GM12878 (cell line): ENCODE measurements around the gene MYO3B. TPM values are rescaled to one million over a fixed set of nuclear protein-coding genes. Genes with fewer than 3 reads are reported as not detected.
A peak's percentile ranks its signal among the peaks of the same experiment; 100 is the strongest.

Experiments used
- ATAC-seq: fragments of 200-7000 bp; cut with Tn5 transposase; 3 replicates; pipeline ENCODE4 v1.9.1; 2020; ENCODE audit warnings: mild to moderate bottlenecking, moderate library complexity
- BruUV-seq: library from RNA; stranded (reverse); fragments of 400-500 nt; replicated peaks from 2 replicates; lab custom pipeline; 2021; lab: Mats Ljungman, UMichigan
- CTCF ChIA-PET: fragments of 300-600 bp; sonication (Branson Sonifier 250); formaldehyde crosslinking; extraction: SDS; loops from one replicate; lab custom pipeline; 2021; ENCODE audit warnings: inconsistent platforms; lab: Yijun Ruan, JAX
- POLR2A ChIA-PET: fragments of 350-600 bp; formaldehyde crosslinking; extraction: SDS; loops from one replicate; lab custom pipeline; 2021; ENCODE audit warnings: inconsistent platforms; lab: Charles Lee
- RAD21 ChIA-PET: fragments of 300-600 bp; sonication (Branson Sonifier 250); formaldehyde crosslinking; loops from one replicate; lab custom pipeline; 2023; ENCODE audit warnings: antibody characterized with exemption; ENCODE audit not compliant: unreplicated experiment; lab: Charles Lee
- SMC1A ChIA-PET: fragments of 300-600 bp; sonication (Branson Sonifier 250); formaldehyde crosslinking; loops from one replicate; lab custom pipeline; 2023; ENCODE audit not compliant: unreplicated experiment, uncharacterized antibody; lab: Charles Lee
- DNase-seq: peaks from one replicate; pipeline ENCODE4 v3.0.0-alpha.2; 2011; ENCODE audit warnings: low read depth, low spot score
- FAIRE-seq: peaks from 3 replicates; lab custom pipeline; 2011; peaks lifted over from hg19 to GRCh38; lab: Jason Lieb, UNC
- H2AFZ ChIP-seq: 2 replicates; pipeline ENCODE4 v1.6.0; 2011; ENCODE audit warnings: low read depth, low read length, control low read depth; ENCODE audit not compliant: control insufficient read depth
- H3K27ac ChIP-seq: 2 replicates; pipeline ENCODE4 v1.5.1; 2011; ENCODE audit warnings: control low read depth; ENCODE audit not compliant: control insufficient read depth, insufficient read depth
- H3K27me3 ChIP-seq, 2 experiments: replicated peaks in 1 of 2; 2 replicates each; pipeline versions ENCODE4 v1.6.0 to v1.6.1; 2011; ENCODE audit warnings: low read length in 1 of 2; ENCODE audit not compliant: control insufficient read depth in 2 of 2, insufficient read depth in 2 of 2
- H3K36me3 ChIP-seq, 2 experiments: 2 replicates each; pipeline ENCODE4 v1.5.1; 2011; ENCODE audit warnings: low read length in 1 of 2; ENCODE audit not compliant: control insufficient read depth in 2 of 2, insufficient read depth in 2 of 2
- H3K4me1 ChIP-seq: 2 replicates; pipeline ENCODE4 v1.6.1; 2011; ENCODE audit warnings: mild to moderate bottlenecking, low read length, moderate library complexity, mixed read lengths; ENCODE audit not compliant: control insufficient read depth, insufficient read depth
- H3K4me2 ChIP-seq: 2 replicates; pipeline ENCODE4 v1.6.0; 2011; ENCODE audit warnings: control low read depth; ENCODE audit not compliant: control insufficient read depth, insufficient read depth
- H3K4me3 ChIP-seq: fragments of 200-600 bp; sonication (generic); 2 replicates; pipeline ENCODE4 v1.5.1; 2016
- H3K79me2 ChIP-seq: 2 replicates; pipeline ENCODE4 v1.6.0; 2011; ENCODE audit warnings: low read length; ENCODE audit not compliant: control insufficient read depth, insufficient read depth
- H3K9ac ChIP-seq: 2 replicates; pipeline ENCODE4 v1.8.0; 2011; ENCODE audit warnings: low read length, control low read depth, mixed read lengths; ENCODE audit not compliant: control insufficient read depth, insufficient read depth
- H3K9me3 ChIP-seq: replicated peaks from 3 replicates; pipeline ENCODE4 v1.5.1; 2011; ENCODE audit warnings: mild to moderate bottlenecking, low read length; ENCODE audit not compliant: control insufficient read depth, insufficient read depth
- H4K20me1 ChIP-seq: 2 replicates; pipeline ENCODE4 v1.6.0; 2011; ENCODE audit not compliant: control insufficient read depth, insufficient read depth
- EP300 ChIP-seq, 2 experiments: fragments of 150-350 bp in 1 of 2; IDR thresholded peaks; 2 replicates each; pipeline ENCODE4 v1.6.1; 2011 to 2012; ENCODE audit warnings: low read depth in 2 of 2, low read length in 2 of 2, borderline replicate concordance in 1 of 2, improper control_type of control experiment in 1 of 2, inconsistent platforms in 1 of 2; ENCODE audit not compliant: control insufficient read depth in 1 of 2
- FOXM1 ChIP-seq: IDR thresholded peaks from 2 replicates; pipeline ENCODE4 v1.6.1; 2012; ENCODE audit warnings: low read depth, mild to moderate bottlenecking, inconsistent platforms, low read length, moderate library complexity
- POLR2AphosphoS2 ChIP-seq: IDR thresholded peaks from 2 replicates; pipeline ENCODE4 v1.6.1; 2011; ENCODE audit warnings: low read depth, mild to moderate bottlenecking, low read length, improper control_type of control experiment, moderate library complexity
- SMC3 ChIP-seq: IDR thresholded peaks from 2 replicates; pipeline ENCODE4 v1.6.1; 2011; ENCODE audit warnings: low read length, improper control_type of control experiment, borderline replicate concordance
- SREBF1 ChIP-seq: IDR thresholded peaks from 2 replicates; pipeline ENCODE4 v1.6.1; 2012; ENCODE audit warnings: mild to moderate bottlenecking, low read length
- SRF ChIP-seq, 2 experiments: IDR thresholded peaks; 2 replicates each; pipeline ENCODE4 v1.6.1; 2011; ENCODE audit warnings: low read depth in 2 of 2, low read length in 2 of 2, mild to moderate bottlenecking in 1 of 2, moderate library complexity in 1 of 2
- TAF1 ChIP-seq: IDR thresholded peaks from 2 replicates; pipeline ENCODE4 v1.6.1; 2011; ENCODE audit warnings: mild to moderate bottlenecking, low read depth, low read length, borderline replicate concordance
- ZNF384 ChIP-seq: IDR thresholded peaks from 2 replicates; pipeline ENCODE4 v1.6.1; 2012; ENCODE audit warnings: low read depth, mild to moderate bottlenecking, low read length, improper control_type of control experiment, borderline replicate concordance
- ZNF622 ChIP-seq: fragments of 450-650 bp; IDR thresholded peaks from 2 replicates; pipeline ENCODE4 v1.6.1; 2017; ENCODE audit warnings: mild to moderate bottlenecking, inconsistent platforms
- WGBS: methylation state at CpG from one replicate; pipeline ENCODE4 v1.1.6; 2016; ENCODE audit warnings: low lambda C conversion rate; ENCODE audit not compliant: insufficient replicate concordance, insufficient coverage; ENCODE audit errors: missing lambda C conversion rate; 5-methylcytosine and 5-hydroxymethylcytosine counted together
- in situ Hi-C: fragments of 300-500 bp; cut with MboI; formaldehyde crosslinking; loops from 9 replicates; pipeline ENCODE4 v1.14.3; 2018; ENCODE audit warnings: mixed read lengths
- intact Hi-C: fragments of 100-400 bp; cut with micrococcal nuclease; formaldehyde crosslinking; loops from one replicate; pipeline ENCODE4 v1.14.2; 2022; ENCODE audit not compliant: unreplicated experiment
- polyA plus RNA-seq, 11 experiments: library from polyadenylated mRNA; depleted of rRNA in 4 of 11; unstranded in 6 of 11; stranded (reverse) in 5 of 11; fragments of >200 nt; fragmentation: Nextera tagmentation in 4 of 11; fragmentation: Illumina TruSeq in 1 of 11; extraction: Ambion mirVana in 4 of 11; extraction: Trizol in 1 of 11; gene quantifications; 1 replicate in 1 of 11; 2 replicates in 10 of 11; pipeline versions ENCODE4 v1.2.1 to v1.2.3, GENCODE V29; 2011 to 2016; ENCODE audit warnings: inconsistent platforms in 2 of 11, missing spikeins in 2 of 11, low read depth in 1 of 11
- total RNA-seq, 4 experiments: library from RNA; depleted of rRNA in 3 of 4; stranded (reverse); fragments of >200 nt in 3 of 4; fragmentation: Illumina TruSeq in 1 of 4; extraction: Trizol in 1 of 4; gene quantifications; 2 replicates each; pipeline versions ENCODE4 v1.2.1 to v1.2.3, GENCODE V29; 2013 to 2021
- TF ChIP-seq, protein P1 (sequence below): IDR thresholded peaks from 2 replicates; pipeline ENCODE4 v1.6.1; 2012; ENCODE audit warnings: low read depth, low read length, improper control_type of control experiment

The MYO3B gene
- total and polyA plus RNA-seq, 10 of the 15 experiments (the other 5 are each of a cell fraction or from before 2014, with no cell fraction given) = 1.1 to 7.1 (median 2.1) TPM

- 36% methylated on average over 2 of the region's 2 CpGs for WGBS
- Histone ChIP-seq H4K20me1 (no peaks in the 10 kb centered on the region), H2AFZ (no peak overlapping the region), H3K4me3 (no peak overlapping the region), H3K9ac (no peak overlapping the region), H3K4me2 (no peak overlapping the region), H3K36me3 (no peaks in the 10 kb centered on the region; a peak in 1 of 4 replicates), H3K79me2 (no peaks in the 10 kb centered on the region), H3K27ac (no peak overlapping the region), H3K4me1 (no peaks in the 10 kb centered on the region), H3K9me3 (no peaks in the 10 kb centered on the region), H3K27me3 (no peaks in the 10 kb centered on the region)
- intact Hi-C loops (no loop called here), in situ Hi-C loops (no loop called here)
- ChIA-PET SMC1A (interaction anchor here (0.6 to 3.3 kb wide), 8 partner anchors 12 to 235 kb away, joined by 3 to 14 read pairs (median 4); no protein-coding TSS in a partner anchor), POLR2A (interaction anchor here (0.7 kb wide), 1 partner anchor 1865 kb away, joined by 4 read pairs; no protein-coding TSS in a partner anchor), CTCF (interaction anchor here (0.7 to 3.2 kb wide), 7 partner anchors 9 to 575 kb away, joined by 3 to 13 read pairs (median 4); partner anchors contain the start of gene GAD1), RAD21 (interaction anchor here (1.3 to 2.5 kb wide), 3 partner anchors 11 to 67 kb away, joined by 3 to 10 read pairs (median 3); no protein-coding TSS in a partner anchor)
- BruUV-seq = no TSS peak
- no peak for DNase-seq
- ATAC-seq = no peak
- TF ChIP-seq TAF1 (no peak), SREBF1 (no peak)
- FAIRE-seq = no peak
Measured at GRCh38 chr2:170241756-170242155, 63.8 kb downstream of the MYO3B start.

- in situ Hi-C loops (no loop called here), intact Hi-C loops (no loop called here)
- POLR2A ChIA-PET = no interaction called here
- Histone ChIP-seq H3K79me2 (no peaks in the 10 kb centered on the region), H3K4me1 (no peaks in the 10 kb centered on the region), H3K9ac (no peak overlapping the region), H3K36me3 (no peaks in the 10 kb centered on the region; a peak in 1 of 4 replicates), H2AFZ (no peak overlapping the region), H3K9me3 (no peaks in the 10 kb centered on the region), H4K20me1 (no peaks in the 10 kb centered on the region), H3K4me2 (no peak overlapping the region), H3K27ac (no peak overlapping the region), H3K4me3 (no peak overlapping the region), H3K27me3 (no peaks in the 10 kb centered on the region)
- SMC1A ChIA-PET = interaction anchor here (0.8 to 2.9 kb wide), 8 partner anchors 9 to 97 kb away, joined by 3 to 9 read pairs (median 3); no protein-coding TSS in a partner anchor
- DNase-seq (no peak), FAIRE-seq (peak; percentile 18), ATAC-seq (no peak)
- RAD21 ChIA-PET = interaction anchor here (1.1 kb wide), 1 partner anchor 165 kb away, joined by 5 read pairs; no protein-coding TSS in a partner anchor
- no TSS peak for BruUV-seq
- TF ChIP-seq ZNF384 (no peak), POLR2AphosphoS2 (no peak), SRF (IDR thresholded peaks at IDR 0.05; ENCODE audit: low read depth in 2 of 2, low read length in 2 of 2) (no peak), FOXM1 (no peak), SMC3 (no peak), ZNF622 (no peak), EP300 (IDR thresholded peaks at IDR 0.05; ENCODE audit: borderline replicate concordance in 1 of 2, control insufficient read depth in 1 of 2, low read depth in 2 of 2, low read length in 2 of 2) (no peak)
- TF ChIP-seq, protein P1, sequence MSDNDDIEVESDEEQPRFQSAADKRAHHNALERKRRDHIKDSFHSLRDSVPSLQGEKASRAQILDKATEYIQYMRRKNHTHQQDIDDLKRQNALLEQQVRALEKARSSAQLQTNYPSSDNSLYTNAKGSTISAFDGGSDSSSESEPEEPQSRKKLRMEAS = no peak
- CTCF ChIA-PET = interaction anchor here (0.6 to 2.1 kb wide), 8 partner anchors 10 to 569 kb away, joined by 3 to 8 read pairs (median 4); no protein-coding TSS in a partner anchor
- WGBS = 22% methylated on average over 2 of the region's 2 CpGs
Measured at GRCh38 chr2:170243118-170243837, 65.3 kb downstream of the MYO3B start.
